Activated effector memory CD4-positive, alpha-beta T cell treated with Interleukin-2 at 50 U/mL for 16 hours (primary cell): ENCODE results near the gene CCDC7.
"Not testable (repeated sequence)": the region's sequence is repeated elsewhere in the genome, so short reads cannot be mapped to it uniquely, and the experiment has no call there.

Experiments
- DNase-seq: peaks from one replicate; pipeline ENCODE4 v3.0.0-alpha.2; 2020

Gene CCDC7

GRCh38 chr10:32445740-32446535 is at the start of gene CCDC7:
Gene CCDC7 (plus strand): TSS chr10:32446140. CDS start chr10:32451643, 5,503 bp downstream.
- peak; percentile 84 for DNase-seq

GRCh38 chr10:32397163-32397562 is 48.8 kb upstream of the CCDC7 start:
- not testable (repeated sequence) for DNase-seq

GRCh38 chr10:32399720-32400119 is 46.2 kb upstream of the CCDC7 start:
- DNase-seq: not testable (repeated sequence)

- DNase-seq: no peak
These were observed 45.0 kb upstream of the CCDC7 start for GRCh38 chr10:32400961-32401360.

- no peak for DNase-seq
These were observed 43.4 kb upstream of the CCDC7 start for GRCh38 chr10:32402499-32402898.

- DNase-seq: no peak
These were observed 42.8 kb upstream of the CCDC7 start for GRCh38 chr10:32403091-32403490.

GRCh38 chr10:32408690-32409089 is 37.2 kb upstream of the CCDC7 start:
- DNase-seq: no peak

- DNase-seq: no peak
These were observed 36.2 kb upstream of the CCDC7 start for GRCh38 chr10:32409741-32410140.

GRCh38 chr10:32410569-32410968 is 35.4 kb upstream of the CCDC7 start:
- no peak for DNase-seq

GRCh38 chr10:32411797-32412498 is 34.0 kb upstream of the CCDC7 start:
- no peak for DNase-seq

- no peak for DNase-seq
These were observed 33.5 kb upstream of the CCDC7 start for GRCh38 chr10:32412499-32412853.

- no peak for DNase-seq
These were observed 32.4 kb upstream of the CCDC7 start for GRCh38 chr10:32413513-32413912.

GRCh38 chr10:32415361-32415760 is 30.6 kb upstream of the CCDC7 start:
- no peak for DNase-seq

- DNase-seq: no peak
These were observed 27.9 kb upstream of the CCDC7 start for GRCh38 chr10:32417911-32418547.

- no peak for DNase-seq
These were observed 27.4 kb upstream of the CCDC7 start for GRCh38 chr10:32418572-32418971.

- DNase-seq: no peak
These were observed 26.3 kb upstream of the CCDC7 start for GRCh38 chr10:32419615-32420014.

- DNase-seq: no peak
These were observed 19.8 kb upstream of the CCDC7 start for GRCh38 chr10:32426186-32426585.

- no peak for DNase-seq
These were observed 12.4 kb upstream of the CCDC7 start for GRCh38 chr10:32433542-32433941.

- no peak for DNase-seq
These were observed 9.7 kb upstream of the CCDC7 start for GRCh38 chr10:32436215-32436614.

GRCh38 chr10:32437334-32437733 is 8.6 kb upstream of the CCDC7 start:
- no peak for DNase-seq

GRCh38 chr10:32445036-32445435 is 904 bp upstream of the CCDC7 start:
- no peak for DNase-seq

- no peak for DNase-seq
These were observed 831 bp downstream of the CCDC7 start for GRCh38 chr10:32446536-32447406.

- no peak for DNase-seq
These were observed 8.2 kb downstream of the CCDC7 start for GRCh38 chr10:32454148-32454547.
